ENCODE data around the gene PPP1R26. TPM values are rescaled to one million over a fixed set of nuclear protein-coding genes. Genes with fewer than 3 reads are reported as not detected.

The PPP1R26 gene
- total and polyA plus RNA-seq, 2 of the 4 experiments (the other 2 are of a cell fraction), result 3.8 to 5.6 TPM

DNA sequence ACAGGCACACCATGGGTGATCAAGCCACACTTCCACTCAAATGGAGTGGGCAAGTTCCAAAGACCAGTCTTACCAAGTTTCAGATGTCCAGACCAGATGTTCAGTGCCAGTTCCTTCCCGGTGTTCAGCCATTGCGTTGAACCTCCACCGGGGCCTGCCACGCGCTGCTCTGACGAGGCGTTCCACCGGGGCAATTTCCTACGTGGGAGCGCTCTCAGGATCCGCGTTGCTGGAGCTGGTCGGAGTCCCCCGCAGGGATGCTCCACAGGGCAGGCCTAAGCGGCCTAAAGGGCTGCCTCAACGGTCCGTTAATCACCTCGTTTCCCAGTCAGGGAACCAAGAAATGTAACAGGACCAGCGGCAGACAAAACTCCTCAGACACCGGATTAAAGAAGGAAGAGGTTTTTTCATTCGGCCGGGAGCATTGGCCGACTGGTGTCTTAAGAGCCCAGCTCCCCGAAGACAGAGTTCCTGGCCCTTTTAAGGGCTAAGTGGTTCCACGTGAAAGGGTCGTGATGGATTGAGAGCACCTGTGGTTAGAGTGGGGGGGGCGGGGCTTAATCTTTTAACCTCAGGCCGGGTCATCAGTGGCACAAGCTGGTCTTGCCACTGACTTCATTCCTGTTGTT is 35.7 kb upstream of the PPP1R26 start:
- Histone ChIP-seq H3K9me3 (ENCODE audit: control insufficient read depth, insufficient read depth, low read length) (no peaks in the 10 kb centered on the region), H3K56ac (ENCODE audit: extremely low read depth, insufficient read depth, low read length) (no peak overlapping the region), H2AK9ac (replicated peaks; ENCODE audit: low read depth, low read length, poor library complexity) (no peak overlapping the region), H3K79me1 (ENCODE audit: low read depth in 1 of 2, low read length in 2 of 2) (no peaks in the 10 kb centered on the region), H3K27me3 (ENCODE audit: control insufficient read depth, insufficient read depth, low read length) (no peaks in the 10 kb centered on the region; the same call in 1 of the 2 replicates), H2BK15ac (ENCODE audit: low read depth, low read length) (no peak overlapping the region), H3K9me1 (ENCODE audit: insufficient read depth, low read length) (no peaks in the 10 kb centered on the region), H2BK120ac (ENCODE audit: low read depth, low read length) (no peak overlapping the region), H2AFZ (replicated peaks; ENCODE audit: low read length, poor library complexity) (no peak overlapping the region), H3K4me3 (ENCODE audit: insufficient read depth, low read depth, low read length) (no peak overlapping the region), H3K4me1 (ENCODE audit: control insufficient read depth, insufficient read depth, low read length) (no peaks in the 10 kb centered on the region), H4K91ac (ENCODE audit: insufficient read depth, low read depth, low read length) (no peak overlapping the region), H3K14ac (replicated peaks; ENCODE audit: low read depth, low read length) (no peak overlapping the region), H3K27ac (ENCODE audit: insufficient read depth, low read length) (no peak overlapping the region), H2BK20ac (ENCODE audit: low read depth, low read length) (no peak overlapping the region), H2AK5ac (ENCODE audit: low read depth, low read length) (no peak overlapping the region), H4K8ac (ENCODE audit: low read depth in 2 of 2, low read length in 2 of 2) (no peak overlapping the region), H3K9ac (ENCODE audit: low read depth, low read length) (no peak overlapping the region), H2BK5ac (ENCODE audit: low read depth, low read length, poor library complexity, severe bottlenecking) (no peak overlapping the region), H4K5ac (ENCODE audit: low read depth, low read length) (no peak overlapping the region), H3K4ac (ENCODE audit: low read depth, low read length) (no peak overlapping the region), H4K20me1 (ENCODE audit: insufficient read depth, low read length) (no peaks in the 10 kb centered on the region), H3K4me2 (ENCODE audit: low read depth, low read length) (no peak overlapping the region), H3K23ac (ENCODE audit: low read depth, low read length) (no peak overlapping the region), H3K18ac (ENCODE audit: low read depth, low read length) (no peak overlapping the region), H3K36me3 (ENCODE audit: control insufficient read depth, insufficient read depth, low read length) (no peaks in the 10 kb centered on the region)
- ChIA-PET POLR2A (ENCODE audit: unreplicated experiment) (no interaction called here), CTCF (no interaction called here)
- intact Hi-C loops (cut with micrococcal nuclease) (no loop called here), in situ Hi-C loops (cut with MboI; ENCODE audit: low sequenced_read_pairs) (no loop called here), dilution Hi-C loops (cut with HindIII; ENCODE audit: low sequenced_read_pairs, unreplicated experiment) (no loop called here)
- ATAC-seq (ENCODE audit: low read depth) (no peak), DNase-seq (no peak)
- TF ChIP-seq MAZ (IDR thresholded peaks at IDR 0.05; ENCODE audit: borderline replicate concordance, low read depth, low read length) (no peak), CEBPB (IDR thresholded peaks at IDR 0.05; ENCODE audit: low read depth, low read length) (no peak), CHD1 (IDR thresholded peaks at IDR 0.05; ENCODE audit: low read depth, low read length) (no peak)
- TF ChIP-seq, protein P1, sequence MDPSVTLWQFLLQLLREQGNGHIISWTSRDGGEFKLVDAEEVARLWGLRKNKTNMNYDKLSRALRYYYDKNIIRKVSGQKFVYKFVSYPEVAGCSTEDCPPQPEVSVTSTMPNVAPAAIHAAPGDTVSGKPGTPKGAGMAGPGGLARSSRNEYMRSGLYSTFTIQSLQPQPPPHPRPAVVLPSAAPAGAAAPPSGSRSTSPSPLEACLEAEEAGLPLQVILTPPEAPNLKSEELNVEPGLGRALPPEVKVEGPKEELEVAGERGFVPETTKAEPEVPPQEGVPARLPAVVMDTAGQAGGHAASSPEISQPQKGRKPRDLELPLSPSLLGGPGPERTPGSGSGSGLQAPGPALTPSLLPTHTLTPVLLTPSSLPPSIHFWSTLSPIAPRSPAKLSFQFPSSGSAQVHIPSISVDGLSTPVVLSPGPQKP (IDR thresholded peaks at IDR 0.05; ENCODE audit: borderline replicate concordance, low read depth, low read length), result no peak
- BruUV-seq (replicated peaks), result no TSS peak
- WGBS, 2 experiments (ENCODE audit: extremely low coverage in 2 of 2, insufficient read length in 1 of 2), result 89% methylated on average over 14 of the region's 28 CpGs; no CpG with 5 or more reads in 1 of the 2 experiments
